Gastrocnemius medialis (tissue), 4 donors: Measurements from ENCODE around the gene CUL4B.

Experiments
- POLR2A ChIP-seq, 2 donors: fragments of 450-650 bp; IDR thresholded peaks; one replicate each; pipeline ENCODE4 v1.6.1; 2017; ENCODE audit warnings: antibody characterized with exemption in 2 of 2, mild to moderate bottlenecking in 2 of 2, moderate library complexity in 2 of 2
- TF ChIP-seq, protein P1 (sequence below), 5 experiments: fragments of 450-650 bp in 3 of 5; fragments of 200-600 bp in 2 of 5; sonication (generic) in 2 of 5; IDR thresholded peaks in 4 of 5; conservative IDR thresholded peaks in 1 of 5; 1 replicate in 4 of 5; 2 replicates in 1 of 5; pipeline ENCODE4 v1.5.1; 2016 to 2019; ENCODE audit warnings: antibody characterized with exemption in 5 of 5, mild to moderate bottlenecking in 3 of 5, moderate library complexity in 3 of 5

DNA sequence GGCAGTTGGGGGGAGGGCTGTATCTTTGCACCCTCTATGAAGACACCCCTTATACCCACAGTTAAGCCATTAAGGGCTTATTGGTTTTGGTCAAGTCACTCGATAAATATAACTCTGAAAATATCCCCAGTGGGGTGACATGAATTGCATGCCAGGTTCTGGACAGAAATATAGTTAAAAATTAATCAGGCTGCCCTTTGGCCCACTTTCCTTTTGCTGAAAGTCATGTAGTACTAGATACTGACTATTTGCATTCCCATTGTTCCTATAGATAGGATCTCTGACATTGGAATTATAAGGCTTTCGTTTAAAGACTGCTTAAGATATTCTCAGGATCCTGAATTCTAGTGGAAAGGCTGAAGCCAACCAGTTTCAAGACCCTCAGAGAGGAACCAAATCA lies 48.1 kb downstream of the CUL4B start:
- TF ChIP-seq, protein P1, sequence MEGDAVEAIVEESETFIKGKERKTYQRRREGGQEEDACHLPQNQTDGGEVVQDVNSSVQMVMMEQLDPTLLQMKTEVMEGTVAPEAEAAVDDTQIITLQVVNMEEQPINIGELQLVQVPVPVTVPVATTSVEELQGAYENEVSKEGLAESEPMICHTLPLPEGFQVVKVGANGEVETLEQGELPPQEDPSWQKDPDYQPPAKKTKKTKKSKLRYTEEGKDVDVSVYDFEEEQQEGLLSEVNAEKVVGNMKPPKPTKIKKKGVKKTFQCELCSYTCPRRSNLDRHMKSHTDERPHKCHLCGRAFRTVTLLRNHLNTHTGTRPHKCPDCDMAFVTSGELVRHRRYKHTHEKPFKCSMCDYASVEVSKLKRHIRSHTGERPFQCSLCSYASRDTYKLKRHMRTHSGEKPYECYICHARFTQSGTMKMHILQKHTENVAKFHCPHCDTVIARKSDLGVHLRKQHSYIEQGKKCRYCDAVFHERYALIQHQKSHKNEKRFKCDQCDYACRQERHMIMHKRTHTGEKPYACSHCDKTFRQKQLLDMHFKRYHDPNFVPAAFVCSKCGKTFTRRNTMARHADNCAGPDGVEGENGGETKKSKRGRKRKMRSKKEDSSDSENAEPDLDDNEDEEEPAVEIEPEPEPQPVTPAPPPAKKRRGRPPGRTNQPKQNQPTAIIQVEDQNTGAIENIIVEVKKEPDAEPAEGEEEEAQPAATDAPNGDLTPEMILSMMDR (IDR thresholded peaks at IDR 0.05 in 4 of 5, conservative IDR thresholded peaks at IDR 0.05 in 1 of 5): no peak
- no peak for TF ChIP-seq POLR2A (IDR thresholded peaks at IDR 0.05)
